GM18508 (cell line): ENCODE measurements around the gene SHISA6.

Source experiments
- ATAC-seq: cut with Tn5 transposase; IDR thresholded peaks from one replicate; pipeline ENCODE4 v1.9.1; 2021; ENCODE audit warnings: moderate number of reproducible peaks; ENCODE audit not compliant: insufficient read depth, unreplicated experiment

Gene SHISA6

DNA sequence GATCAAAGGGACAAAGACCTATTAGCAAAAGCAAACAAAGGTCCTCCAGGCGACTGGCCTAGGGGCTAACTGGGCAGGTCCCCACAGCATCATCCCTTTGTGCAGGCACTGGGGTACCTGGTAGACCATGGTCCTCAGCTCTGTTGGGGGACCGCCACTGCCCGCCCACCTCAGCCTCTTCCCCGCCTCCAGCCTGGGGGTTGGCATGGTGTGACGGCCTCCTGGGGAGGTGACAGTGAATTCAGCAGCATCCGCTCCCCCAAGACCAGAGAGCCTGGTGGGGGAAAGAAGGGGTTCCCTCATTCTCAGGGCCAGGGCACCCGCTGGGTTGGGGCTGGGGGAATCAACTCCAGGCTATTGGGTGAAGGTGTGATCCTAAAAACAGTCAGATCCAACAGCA lies 318.6 kb downstream of the SHISA6 start:
- no peak for ATAC-seq

DNA sequence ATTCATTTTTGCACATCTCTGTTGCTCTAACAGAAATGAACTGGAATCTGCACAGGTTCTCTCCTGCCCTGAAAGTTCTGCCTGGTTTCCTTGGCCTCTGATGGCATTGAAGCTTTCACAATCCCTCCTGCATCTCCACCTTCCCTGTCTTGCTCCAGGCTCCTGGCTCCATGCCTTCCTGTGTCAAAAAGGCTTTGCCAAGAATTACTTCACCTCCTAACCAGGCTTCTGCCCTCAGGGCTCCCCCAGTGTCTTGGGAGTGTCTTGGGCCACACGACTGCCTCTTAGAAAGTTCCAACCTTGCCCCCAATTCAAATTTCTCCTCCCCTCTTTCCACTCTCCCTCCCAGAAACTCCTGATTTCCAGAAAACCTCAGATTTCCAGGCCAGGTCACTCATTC lies 320.3 kb downstream of the SHISA6 start:
- ATAC-seq, result no peak

GRCh38 chr17:11561702-11562101 lies 320.7 kb downstream of the SHISA6 start:
- ATAC-seq, result no peak

DNA sequence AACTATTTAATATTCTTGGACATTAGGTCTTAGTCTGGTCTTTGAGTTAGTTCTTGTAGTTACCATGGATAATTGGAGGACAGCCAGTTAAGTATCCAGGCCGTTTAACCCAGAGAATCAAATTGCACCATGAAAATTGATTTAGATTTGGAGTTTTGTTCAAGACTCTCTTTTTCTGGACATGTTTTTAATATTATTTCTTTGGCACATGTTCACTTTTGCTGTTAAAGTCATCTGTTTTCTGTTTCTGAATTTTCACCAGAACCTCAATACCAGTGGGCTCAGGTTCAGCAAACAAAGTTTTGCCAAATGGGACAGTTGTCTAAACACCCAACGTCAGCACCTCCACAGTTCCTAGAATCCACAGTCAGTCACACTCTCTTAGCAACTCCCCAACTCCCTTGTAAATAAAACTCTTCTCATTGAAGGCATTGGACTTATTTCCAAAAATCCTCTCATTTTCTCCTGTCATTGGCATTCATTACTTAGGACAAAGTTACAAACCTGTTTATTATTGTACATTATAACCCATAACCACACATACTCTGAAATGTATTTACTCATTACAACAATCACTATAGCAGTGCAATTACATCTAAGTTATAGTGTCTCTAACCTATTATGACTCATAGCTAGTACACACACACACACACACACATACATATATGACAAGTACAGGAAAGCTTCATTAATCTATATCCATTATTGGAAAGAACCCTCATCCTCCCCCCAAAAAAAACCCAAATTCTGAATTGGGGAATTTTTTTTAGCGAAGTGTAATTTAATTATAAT lies 323.8 kb downstream of the SHISA6 start:
- ATAC-seq, result no peak

DNA sequence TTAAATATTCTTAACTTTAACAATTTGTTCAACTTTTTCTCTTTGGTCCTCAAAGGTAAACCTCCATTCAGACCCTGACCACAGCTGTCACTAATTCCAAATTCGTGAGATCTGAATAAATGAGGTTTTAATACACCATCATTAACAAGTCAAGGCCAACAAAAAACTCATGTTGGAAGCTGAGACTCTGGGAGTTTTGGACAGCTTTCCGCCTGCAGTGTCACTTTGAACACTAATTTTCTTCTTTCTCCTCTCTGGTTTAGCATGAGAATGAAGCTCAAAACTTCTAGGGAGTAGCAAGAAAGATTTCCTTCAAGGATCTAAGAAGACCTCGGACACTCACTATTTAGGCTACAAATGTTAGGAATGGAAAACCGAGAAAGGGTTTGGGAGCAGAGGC lies 324.6 kb downstream of the SHISA6 start:
- no peak for ATAC-seq

DNA sequence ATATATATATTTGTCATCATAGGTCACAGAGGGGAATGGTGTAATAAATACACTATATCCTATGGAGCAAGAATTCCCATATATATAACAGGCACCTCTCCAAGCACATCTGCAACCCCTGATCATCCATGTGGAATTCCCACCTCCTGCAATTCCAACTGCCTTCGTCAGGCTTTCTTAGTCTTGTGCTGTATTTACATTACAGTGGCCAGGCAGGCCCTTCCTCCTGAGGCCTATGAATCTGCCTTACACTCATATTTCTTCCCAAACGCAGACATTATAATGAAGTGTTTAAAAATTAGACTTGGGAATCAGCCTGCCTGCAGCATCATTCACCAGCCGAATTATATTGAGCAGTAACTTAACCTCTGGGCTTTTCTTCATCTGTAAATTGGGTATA lies 338.0 kb downstream of the SHISA6 start:
- ATAC-seq, result no peak

GRCh38 chr17:11580677-11581076 lies 339.7 kb downstream of the SHISA6 start:
- no peak for ATAC-seq

DNA sequence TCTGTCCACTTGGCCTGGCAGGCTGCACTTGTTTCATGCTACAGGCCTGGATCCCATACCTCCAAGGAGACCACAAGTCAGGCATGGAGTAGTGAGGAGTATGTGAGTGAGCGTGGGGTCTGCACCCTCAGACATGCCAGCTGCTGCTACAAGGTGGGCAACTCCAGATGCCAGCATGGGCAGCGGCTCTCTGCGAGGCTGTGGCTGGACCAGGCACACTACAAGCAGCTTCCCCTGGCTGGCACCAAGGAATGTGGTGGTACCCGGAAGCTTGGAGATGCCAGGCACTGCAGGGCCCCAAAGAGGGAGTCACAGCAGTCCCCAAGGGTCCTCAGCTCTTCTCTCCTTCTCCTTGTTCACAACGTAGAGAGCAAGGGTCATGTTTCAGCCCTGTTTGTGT lies 341.2 kb downstream of the SHISA6 start:
- ATAC-seq, result no peak

- no peak for ATAC-seq
Observed at GRCh38 chr17:11583306-11583992, 342.4 kb downstream of the SHISA6 start.

DNA sequence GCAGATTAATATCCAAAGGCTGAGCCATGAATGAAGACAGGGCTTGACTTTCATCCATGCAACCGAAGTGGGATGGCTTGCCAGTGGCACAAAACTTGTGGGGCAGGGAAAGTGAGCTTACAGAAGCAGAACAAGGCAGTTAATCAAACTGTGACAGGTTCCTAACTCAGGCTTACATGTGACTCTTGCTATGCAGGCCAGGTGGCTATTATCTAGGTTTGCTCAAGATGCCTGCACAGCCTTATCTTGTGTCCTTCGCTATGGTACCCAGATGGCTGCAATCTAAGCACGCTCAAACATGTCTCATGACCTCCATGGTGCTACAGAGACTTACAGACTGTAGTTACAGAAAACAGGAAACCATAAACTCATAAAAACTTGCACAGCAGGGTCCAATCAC lies 348.7 kb downstream of the SHISA6 start:
- no peak for ATAC-seq

DNA sequence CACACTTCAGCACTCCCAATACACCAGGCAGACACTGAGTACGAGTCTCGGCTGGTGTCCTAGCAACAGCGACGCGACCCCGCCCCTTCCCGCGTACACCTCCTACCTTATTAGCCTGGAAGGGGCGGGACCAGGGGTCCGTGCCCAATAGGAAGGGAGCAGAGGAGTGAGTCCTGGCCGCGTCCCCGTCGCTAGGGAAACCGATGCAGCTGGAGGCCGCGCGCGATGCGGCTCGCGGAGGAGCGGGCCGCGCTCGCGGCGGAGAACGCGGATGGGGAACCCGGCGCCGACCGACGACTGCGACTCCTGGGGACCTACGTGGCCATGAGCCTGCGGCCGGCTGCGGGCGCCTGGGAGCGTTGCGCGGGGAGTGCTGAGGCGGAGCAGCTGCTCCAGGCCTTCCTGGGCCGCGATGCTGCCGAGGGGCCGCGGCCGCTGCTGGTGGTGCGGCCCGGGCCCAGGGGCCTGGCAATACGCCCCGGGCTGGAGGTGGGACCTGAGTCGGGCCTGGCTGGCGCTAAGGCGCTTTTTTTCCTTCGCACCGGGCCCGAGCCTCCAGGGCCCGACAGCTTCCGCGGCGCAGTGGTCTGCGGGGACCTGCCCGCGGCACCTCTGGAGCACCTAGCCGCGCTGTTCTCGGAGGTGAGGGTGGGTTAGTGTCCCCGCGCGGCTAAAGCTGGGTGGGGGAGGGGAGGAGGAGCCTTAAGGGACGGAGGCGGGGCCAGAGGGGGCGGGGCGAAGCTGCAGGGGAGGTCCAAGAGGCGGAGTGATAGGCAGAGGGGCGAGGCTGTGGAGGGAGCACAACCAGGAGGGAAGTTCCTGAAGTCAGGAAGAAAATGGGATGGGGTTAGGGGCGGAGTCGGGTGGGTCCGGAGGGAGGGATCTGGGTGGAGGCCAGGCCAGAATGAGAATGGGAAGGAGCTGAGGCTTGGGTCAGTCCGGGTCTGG lies 357.5 kb downstream of the SHISA6 start, which contains the start of gene DNAH9:
DNAH9 (plus strand) TSS at position 197 of the 948 bp plus-strand sequence; CDS start at position 226, 29 bp downstream.
- ATAC-seq, result no peak

GRCh38 chr17:11601661-11602060 lies 360.6 kb downstream of the SHISA6 start:
- no peak for ATAC-seq

DNA sequence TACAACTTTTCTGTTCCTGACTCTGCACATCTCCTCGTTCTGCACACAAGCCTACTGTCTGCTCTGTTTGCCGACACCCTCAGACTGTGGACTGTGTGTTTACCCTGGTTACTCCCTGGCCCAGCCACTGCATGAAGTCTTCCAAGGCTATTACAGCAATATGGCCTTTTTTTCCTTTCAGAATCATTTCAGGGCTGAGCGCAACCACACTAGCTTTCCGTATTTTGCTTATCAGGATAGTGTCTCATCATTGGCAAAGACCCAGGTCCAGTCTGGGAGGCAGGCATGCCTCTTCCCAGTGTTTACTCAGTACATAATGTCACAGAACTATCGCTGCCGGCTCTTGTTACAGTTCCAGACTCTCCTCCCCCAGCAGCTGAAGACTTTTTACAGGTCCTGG lies 367.4 kb downstream of the SHISA6 start:
- no peak for ATAC-seq

- no peak for ATAC-seq
Observed at GRCh38 chr17:11610999-11611566, 370.1 kb downstream of the SHISA6 start.

DNA sequence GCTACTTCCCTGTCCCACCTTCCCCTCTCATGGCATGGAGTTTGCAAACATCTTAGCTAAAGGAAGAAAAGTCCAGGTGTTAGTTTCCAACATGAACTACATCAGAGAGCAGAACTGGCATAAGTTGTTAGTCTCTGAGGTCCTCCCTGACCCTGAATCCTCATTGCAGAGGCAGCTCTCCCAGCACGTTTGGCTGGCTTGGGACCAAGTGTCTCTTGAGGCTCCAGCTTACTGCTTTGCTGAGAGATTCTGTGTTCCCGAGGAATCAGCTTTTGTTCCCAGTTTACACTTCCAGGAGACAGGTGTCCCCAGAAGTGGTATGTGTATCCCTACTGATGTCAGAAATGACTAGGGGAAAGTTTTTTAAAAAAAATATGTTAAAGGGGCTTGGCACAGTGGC lies 371.9 kb downstream of the SHISA6 start:
- ATAC-seq, result no peak
